ENCODE data around the gene SLC22A23. TPM values are rescaled to one million over a fixed set of nuclear protein-coding genes. Genes with fewer than 3 reads are reported as not detected.

The SLC22A23 gene
- total RNA-seq, 4 donors from 2014 or later = 7.1 to 9.6 (median 8.2) TPM

DNA sequence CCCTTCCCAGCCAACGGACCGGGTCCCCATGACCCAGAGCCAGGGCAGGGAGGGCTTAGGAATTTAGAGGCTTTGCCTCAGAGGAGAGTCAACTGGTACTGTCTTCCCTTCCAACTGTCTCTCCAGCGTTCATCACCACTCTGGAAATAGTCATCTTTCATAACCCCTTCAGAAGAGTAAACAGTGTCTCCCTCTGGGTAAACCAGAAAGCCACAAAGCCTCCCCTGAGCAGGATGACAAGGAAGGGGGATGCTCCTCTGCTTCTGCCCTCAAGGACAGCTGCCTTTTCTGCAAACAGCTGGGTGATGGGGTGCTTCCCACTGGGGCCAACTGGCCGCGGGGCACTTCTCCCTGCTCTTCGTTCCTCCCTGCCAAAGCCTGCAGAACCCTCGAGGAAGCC lies 108.0 kb downstream of the SLC22A23 start:
- no peak for DNase-seq (ENCODE audit: low spot score in 2 of 2)
- Histone ChIP-seq H3K9me3 (no peaks in the 10 kb centered on the region), H3K4me1 (peaks cover 0 to 46% (median 27%) of the 10 kb centered on the region in 4 donors), H3K27ac (peak overlapping the region in 2 of 4 donors; percentile 86 to 89), H3K27me3 (no peaks in the 10 kb centered on the region), H3K36me3 (no peaks in the 10 kb centered on the region), H3K4me3 (no peak overlapping the region)
- no peak for TF ChIP-seq EP300 (IDR thresholded peaks at IDR 0.05)
- TF ChIP-seq, protein P1, sequence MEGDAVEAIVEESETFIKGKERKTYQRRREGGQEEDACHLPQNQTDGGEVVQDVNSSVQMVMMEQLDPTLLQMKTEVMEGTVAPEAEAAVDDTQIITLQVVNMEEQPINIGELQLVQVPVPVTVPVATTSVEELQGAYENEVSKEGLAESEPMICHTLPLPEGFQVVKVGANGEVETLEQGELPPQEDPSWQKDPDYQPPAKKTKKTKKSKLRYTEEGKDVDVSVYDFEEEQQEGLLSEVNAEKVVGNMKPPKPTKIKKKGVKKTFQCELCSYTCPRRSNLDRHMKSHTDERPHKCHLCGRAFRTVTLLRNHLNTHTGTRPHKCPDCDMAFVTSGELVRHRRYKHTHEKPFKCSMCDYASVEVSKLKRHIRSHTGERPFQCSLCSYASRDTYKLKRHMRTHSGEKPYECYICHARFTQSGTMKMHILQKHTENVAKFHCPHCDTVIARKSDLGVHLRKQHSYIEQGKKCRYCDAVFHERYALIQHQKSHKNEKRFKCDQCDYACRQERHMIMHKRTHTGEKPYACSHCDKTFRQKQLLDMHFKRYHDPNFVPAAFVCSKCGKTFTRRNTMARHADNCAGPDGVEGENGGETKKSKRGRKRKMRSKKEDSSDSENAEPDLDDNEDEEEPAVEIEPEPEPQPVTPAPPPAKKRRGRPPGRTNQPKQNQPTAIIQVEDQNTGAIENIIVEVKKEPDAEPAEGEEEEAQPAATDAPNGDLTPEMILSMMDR (IDR thresholded peaks at IDR 0.05) = no peak
- TF ChIP-seq POLR2A (IDR thresholded peaks at IDR 0.05) = no peak
- 71 to 86% methylated on average over 7 of the region's 7 CpGs for WGBS, 2 donors

DNA sequence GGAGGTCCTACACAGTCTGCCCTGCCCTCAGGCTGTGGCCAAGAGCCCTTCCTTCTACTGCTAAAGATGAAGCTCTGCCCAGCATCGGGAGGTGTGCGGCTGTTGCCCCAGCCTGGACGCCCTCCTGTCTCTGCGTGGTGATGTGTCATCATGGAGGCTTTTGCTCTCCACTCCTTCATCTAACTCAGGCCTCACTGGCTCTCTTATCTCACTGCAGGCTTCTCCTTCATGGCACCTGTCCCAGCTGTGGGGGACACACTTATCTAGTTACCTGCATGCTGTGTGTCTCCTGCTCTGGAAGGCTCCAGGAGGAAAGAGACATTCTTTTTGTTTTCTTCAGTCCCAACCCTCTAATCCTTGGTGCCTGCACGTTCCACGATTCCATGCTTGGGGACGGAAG lies 109.0 kb downstream of the SLC22A23 start:
- Histone ChIP-seq H3K4me1 (peaks cover 0 to 48% (median 25%) of the 10 kb centered on the region in 4 donors), H3K9me3 (no peaks in the 10 kb centered on the region), H3K36me3 (no peaks in the 10 kb centered on the region), H3K27ac (no peak overlapping the region), H3K4me3 (no peak overlapping the region), H3K27me3 (no peaks in the 10 kb centered on the region)
- WGBS, 2 donors = 97 to 98% methylated on average over 7 of the region's 7 CpGs
- DNase-seq (ENCODE audit: low spot score in 2 of 2) = no peak
- TF ChIP-seq EP300 (IDR thresholded peaks at IDR 0.05) (no peak), POLR2A (IDR thresholded peaks at IDR 0.05) (no peak)
- TF ChIP-seq, protein P1 (IDR thresholded peaks at IDR 0.05) = no peak

DNA sequence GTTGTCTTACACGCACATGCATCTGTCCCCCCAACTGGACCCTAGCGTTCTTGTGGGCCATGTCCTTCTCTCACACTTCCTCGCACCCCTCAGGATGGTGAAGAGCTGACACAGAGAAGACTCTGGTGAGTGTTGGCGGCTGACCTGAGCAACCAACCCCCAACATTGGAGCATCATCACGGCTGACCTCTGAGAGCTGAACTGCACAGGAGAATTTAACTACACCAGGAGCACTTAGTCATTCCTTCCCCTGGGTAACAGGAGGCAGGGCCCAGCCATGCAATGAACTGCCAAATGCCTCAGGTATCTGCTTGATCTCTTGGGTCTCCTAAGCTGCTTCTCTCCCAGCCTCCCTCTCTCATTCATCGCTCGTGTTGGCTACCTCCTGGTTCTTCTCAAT lies 109.6 kb downstream of the SLC22A23 start:
- Histone ChIP-seq H3K27ac (no peak overlapping the region), H3K27me3 (no peaks in the 10 kb centered on the region), H3K36me3 (no peaks in the 10 kb centered on the region), H3K9me3 (no peaks in the 10 kb centered on the region), H3K4me3 (no peak overlapping the region), H3K4me1 (peaks cover 0 to 48% (median 27%) of the 10 kb centered on the region in 4 donors)
- 93 to 95% methylated on average over 7 of the region's 7 CpGs for WGBS, 2 donors
- TF ChIP-seq POLR2A (IDR thresholded peaks at IDR 0.05) = no peak
- TF ChIP-seq, protein P1 (IDR thresholded peaks at IDR 0.05) = no peak
- no peak for TF ChIP-seq EP300 (IDR thresholded peaks at IDR 0.05)
- no peak for DNase-seq (ENCODE audit: low spot score in 2 of 2)

DNA sequence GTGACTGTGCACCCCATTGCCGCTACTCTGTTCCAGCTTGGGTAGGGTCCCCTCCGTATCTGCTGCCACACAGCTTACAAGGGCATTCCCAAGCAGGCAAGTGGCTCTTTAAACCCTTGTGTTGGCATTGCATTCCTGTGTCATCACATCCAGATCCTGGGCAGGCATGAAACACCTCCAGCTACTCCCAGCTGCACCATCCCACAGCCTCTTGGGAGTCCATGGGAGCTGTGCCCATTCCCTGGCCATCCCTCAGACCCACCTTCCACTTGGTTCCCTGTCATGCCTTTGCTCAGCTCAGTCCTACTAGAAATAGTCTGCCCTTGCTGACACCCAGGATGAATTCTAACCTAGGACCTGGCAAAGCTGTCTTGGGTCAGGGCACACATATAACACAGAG lies 110.4 kb downstream of the SLC22A23 start:
- H3K27me3 ChIP-seq = no peaks in the 10 kb centered on the region
- 94% methylated on average over 2 of the region's 2 CpGs for WGBS, 2 donors
- TF ChIP-seq EP300 (IDR thresholded peaks at IDR 0.05) (no peak), POLR2A (IDR thresholded peaks at IDR 0.05) (no peak)
- TF ChIP-seq, protein P1 (IDR thresholded peaks at IDR 0.05) = no peak
- peaks cover 0 to 42% (median 30%) of the 10 kb centered on the region in 4 donors for H3K4me1 ChIP-seq
- no peak overlapping the region for H3K27ac ChIP-seq
- H3K4me3 ChIP-seq = no peak overlapping the region
- no peaks in the 10 kb centered on the region for H3K9me3 ChIP-seq
- DNase-seq (ENCODE audit: low spot score in 2 of 2) = no peak
- no peaks in the 10 kb centered on the region for H3K36me3 ChIP-seq

DNA sequence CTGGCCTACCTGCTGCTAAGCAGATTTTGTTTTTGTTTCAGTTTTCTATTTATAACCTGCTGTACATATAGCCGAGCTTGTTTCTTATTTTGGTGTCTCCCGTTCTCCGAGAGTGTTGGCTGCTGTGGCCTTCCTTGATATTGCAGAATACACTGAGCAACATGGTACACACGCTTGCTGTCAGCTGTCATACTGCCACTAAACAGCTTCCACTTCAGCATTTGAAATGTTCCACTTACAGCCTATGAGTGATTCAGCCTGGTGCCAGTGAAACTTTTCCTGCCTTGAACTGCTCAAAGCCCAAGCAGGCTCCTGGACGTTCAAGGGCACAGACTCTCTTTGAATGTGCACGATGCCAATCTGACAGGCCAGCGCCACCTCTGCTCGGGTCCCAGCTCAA lies 111.0 kb downstream of the SLC22A23 start:
- DNase-seq (ENCODE audit: low spot score in 2 of 2) = no peak
- WGBS, 2 donors = 75 to 78% methylated on average over 8 of the region's 8 CpGs
- TF ChIP-seq POLR2A (IDR thresholded peaks at IDR 0.05) (no peak), EP300 (IDR thresholded peaks at IDR 0.05) (no peak)
- TF ChIP-seq, protein P1 (IDR thresholded peaks at IDR 0.05) = no peak
- Histone ChIP-seq H3K4me3 (no peak overlapping the region), H3K27ac (peak overlapping the region in 1 of 4 donors; percentile 23), H3K27me3 (no peaks in the 10 kb centered on the region), H3K4me1 (peaks cover 0 to 41% (median 25%) of the 10 kb centered on the region in 4 donors), H3K9me3 (no peaks in the 10 kb centered on the region), H3K36me3 (no peaks in the 10 kb centered on the region)
